GM12874 (cell line): ENCODE measurements around the gene NBEA.

Experiments
- CTCF ChIP-seq: IDR thresholded peaks from 2 replicates; pipeline ENCODE4 v1.5.1; 2011; ENCODE audit warnings: low read depth, mild to moderate bottlenecking, control low read depth, low read length, moderate library complexity; ENCODE audit not compliant: insufficient read depth

Gene NBEA

GRCh38 chr13:35518337-35518946 lies 576.4 kb downstream of the NBEA start:
- no peak for TF ChIP-seq CTCF

GRCh38 chr13:35524171-35524570 lies 582.1 kb downstream of the NBEA start:
- no peak for TF ChIP-seq CTCF

- TF ChIP-seq CTCF, result no peak
These were observed 584.5 kb downstream of the NBEA start for GRCh38 chr13:35526577-35526976.

GRCh38 chr13:35527451-35527850 lies 585.4 kb downstream of the NBEA start:
- TF ChIP-seq CTCF, result no peak

- TF ChIP-seq CTCF, result no peak
These were observed 588.1 kb downstream of the NBEA start for GRCh38 chr13:35530147-35530546.

- TF ChIP-seq CTCF, result no peak
These were observed 588.5 kb downstream of the NBEA start for GRCh38 chr13:35530581-35530980.

- TF ChIP-seq CTCF, result no peak
These were observed 589.5 kb downstream of the NBEA start for GRCh38 chr13:35531526-35531925.

- TF ChIP-seq CTCF, result no peak
These were observed 592.3 kb downstream of the NBEA start for GRCh38 chr13:35534343-35534742.
